ENCODE results near the gene IL11RA. TPM values are rescaled to one million over a fixed set of nuclear protein-coding genes. Genes with fewer than 3 reads are reported as not detected.
A peak's percentile ranks its signal among the peaks of the same experiment; 100 is the strongest.
"Not testable (repeated sequence)": the region's sequence is repeated elsewhere in the genome, so short reads cannot be mapped to it uniquely, and the experiment has no call there.

Gene IL11RA
- total RNA-seq, 1 experiment from 2014 or later = 0.72 TPM

DNA sequence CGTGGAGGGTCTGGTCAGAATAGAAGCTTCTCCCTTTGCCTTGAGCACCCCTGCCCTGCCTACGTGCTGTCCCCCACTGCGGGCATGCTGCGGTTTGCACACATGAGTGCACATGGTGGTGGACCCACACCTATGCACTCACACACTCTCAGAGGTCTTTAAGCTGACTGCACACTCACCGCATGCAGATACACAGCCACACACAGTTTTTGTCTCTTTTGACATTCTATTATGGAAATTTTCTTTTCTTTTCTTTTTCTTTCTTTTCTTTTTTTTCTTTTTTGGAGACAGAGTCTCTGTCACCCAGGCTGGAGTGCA lies 22.5 kb upstream of the IL11RA start:
- no peak for DNase-seq (ENCODE audit: low read depth)

DNA sequence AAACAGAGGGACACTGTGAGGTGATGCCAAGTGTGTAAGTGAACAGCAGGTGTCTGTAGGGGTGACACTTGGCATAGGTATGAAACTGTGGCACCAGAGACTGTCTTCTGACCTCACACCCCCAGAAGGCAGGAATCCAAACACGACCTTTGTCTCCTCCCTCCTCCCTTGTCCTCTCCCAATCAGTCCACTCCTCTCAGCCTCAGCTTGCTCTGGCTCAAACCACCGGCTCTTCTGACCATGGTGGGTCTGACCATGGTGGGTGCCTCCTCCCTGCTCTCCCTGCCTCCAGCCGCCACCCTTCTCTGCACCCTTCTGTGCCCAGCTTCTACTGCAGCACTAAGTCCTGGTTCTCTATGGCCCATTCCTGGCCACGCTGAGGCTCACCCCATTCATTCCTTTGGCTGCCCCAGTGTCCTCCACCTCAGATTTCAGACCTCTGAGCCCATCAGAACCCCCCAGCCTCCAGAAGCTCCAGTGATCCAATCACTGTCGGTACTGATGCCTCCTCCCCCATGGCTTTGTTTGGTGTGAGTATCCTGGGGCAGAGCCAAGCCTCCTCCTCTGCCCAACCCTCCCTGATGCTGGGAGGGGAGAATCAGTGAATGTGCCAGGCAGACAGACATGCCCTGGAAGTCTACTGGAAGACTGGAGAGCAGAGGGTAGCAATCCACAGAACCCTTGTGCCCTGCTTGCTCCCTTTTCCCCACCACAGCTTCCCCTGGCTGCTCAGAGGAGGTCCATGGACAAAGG lies 21.4 kb upstream of the IL11RA start:
- no peak for DNase-seq (ENCODE audit: low read depth)

DNA sequence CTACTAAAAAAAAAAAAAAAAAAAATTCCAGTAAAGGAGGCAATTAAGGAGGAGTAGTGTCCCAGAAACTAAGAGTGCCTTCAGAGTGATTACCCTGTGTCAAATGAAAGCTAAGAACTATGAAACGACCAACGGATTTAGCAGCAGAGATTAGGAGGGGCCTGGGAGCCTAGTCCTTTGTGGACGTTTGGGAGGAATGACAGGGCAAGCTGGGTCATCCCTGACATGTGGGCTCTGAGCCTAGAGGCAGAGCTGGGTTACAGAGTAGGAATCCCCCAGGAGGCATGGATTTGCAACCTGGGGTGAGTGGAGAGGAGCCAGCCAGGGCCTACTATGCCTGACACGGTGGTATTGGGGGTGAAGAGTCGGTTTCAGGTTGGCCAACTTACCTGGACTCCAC lies 18.8 kb upstream of the IL11RA start:
- DNase-seq (ENCODE audit: low read depth) = no peak

DNA sequence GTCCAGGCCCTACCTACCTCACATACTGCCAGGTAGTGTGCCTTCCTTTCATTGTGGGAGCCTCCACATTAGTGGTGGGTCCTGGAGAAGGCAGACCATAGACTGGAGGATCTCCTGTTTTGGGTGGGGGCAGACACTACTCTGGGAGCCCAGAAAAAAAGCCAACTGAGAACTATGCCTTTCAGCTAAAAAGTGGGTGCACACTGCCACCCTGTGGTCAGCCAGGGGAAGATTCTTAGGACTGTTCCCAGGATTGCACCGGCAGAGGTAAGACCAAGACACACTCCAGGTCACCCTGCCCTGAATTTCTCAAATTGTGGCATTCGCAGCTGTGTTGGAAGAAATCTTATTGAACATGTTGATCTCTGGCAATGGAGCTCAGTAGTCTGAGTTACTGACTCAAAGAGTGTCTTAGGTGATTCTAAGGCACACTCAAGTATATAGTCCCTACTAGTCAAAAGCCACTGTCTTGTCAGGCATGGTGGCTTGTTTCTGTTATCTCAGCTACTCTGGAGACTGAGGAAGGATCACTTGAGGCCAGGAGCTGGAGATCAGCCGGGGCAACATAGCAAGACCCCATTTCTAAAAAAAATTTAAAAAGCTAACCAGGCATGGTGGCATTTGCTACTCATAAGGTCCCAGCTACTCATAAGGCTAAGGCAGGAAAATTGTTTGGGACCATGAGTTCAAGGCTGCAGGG lies 18.0 kb upstream of the IL11RA start:
- DNase-seq (ENCODE audit: low read depth) = peak; percentile 55

DNA sequence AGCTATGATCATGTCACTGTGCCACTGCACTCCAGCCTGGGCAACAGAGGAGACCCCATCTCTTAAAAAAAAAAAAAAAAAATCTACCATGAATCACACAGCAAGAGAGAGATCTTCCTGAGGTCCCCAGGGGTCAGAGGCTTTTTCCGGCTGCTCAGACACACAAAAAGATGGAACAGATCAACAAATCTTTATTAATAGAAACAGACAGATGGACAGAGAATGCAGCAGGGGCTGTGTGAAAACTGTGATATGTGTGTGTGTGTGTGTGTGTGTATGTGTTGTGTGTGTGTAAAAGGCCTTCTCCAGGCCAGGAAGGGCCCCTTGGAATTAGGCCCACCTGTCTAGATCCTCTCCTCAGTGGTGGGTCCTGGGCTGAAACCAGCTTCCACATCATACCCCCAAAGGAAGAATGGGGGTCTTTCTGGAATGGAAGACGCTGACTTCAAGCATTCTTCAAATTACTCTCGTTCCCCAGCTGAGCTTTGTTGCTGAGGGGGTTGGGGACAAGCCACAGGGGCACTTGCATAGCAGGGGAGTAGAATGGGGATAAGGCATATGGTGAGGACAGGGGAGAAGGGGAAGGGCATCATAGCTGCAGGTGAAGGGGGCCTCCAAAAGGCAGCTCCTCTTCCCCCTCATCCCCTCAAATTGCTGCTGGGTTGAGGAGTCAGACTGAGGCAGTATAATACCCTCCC lies 17.3 kb upstream of the IL11RA start:
- DNase-seq (ENCODE audit: low read depth) = no peak

DNA sequence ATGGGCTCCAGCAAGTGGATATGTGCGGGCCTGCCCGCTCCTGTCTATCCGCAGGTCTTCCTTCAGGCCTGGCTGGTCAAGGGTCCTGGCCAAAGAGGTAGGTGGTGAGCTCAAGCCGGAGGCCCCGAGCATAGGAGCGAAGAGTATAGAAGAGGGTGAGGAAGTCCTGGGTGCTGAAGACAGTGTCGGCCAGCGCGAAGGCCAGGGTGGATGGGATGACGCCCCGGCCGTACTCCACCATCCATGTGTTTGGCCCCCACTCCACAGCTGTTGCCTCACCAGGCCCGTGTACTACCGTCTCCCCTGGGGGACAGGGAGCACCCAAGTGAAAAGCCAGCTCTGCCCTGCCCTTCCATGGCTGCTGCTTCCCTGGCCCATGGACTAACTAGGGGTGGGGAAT lies 16.4 kb upstream of the IL11RA start:
- no peak for DNase-seq (ENCODE audit: low read depth)

DNA sequence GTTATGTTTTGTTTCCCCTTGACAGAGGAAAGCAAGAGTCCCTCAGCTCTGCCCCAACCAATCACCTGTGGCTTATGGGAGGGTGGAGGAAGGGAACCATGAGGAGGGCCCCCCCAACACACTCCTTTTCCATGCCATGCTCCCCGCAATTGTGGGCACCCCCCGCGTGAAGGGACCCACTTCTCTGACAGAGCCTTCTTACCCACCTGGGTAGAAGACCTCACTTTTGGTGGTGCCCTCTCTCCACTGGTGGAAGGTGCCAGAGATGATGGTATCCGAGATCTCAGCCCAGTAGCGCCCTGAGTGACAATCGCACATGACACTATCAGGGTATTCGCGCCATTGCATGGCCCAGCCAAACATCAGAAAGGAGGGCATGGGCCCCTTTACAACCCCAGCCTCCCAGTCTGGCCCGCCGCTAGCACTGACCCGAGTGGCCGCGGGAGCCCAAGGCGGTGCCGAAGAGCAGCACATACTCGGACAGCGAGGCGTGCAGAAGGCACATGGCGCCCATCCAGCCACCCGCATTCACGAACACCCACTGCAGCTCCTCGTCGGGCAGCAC lies 15.1 kb upstream of the IL11RA start:
- no peak for DNase-seq (ENCODE audit: low read depth)

DNA sequence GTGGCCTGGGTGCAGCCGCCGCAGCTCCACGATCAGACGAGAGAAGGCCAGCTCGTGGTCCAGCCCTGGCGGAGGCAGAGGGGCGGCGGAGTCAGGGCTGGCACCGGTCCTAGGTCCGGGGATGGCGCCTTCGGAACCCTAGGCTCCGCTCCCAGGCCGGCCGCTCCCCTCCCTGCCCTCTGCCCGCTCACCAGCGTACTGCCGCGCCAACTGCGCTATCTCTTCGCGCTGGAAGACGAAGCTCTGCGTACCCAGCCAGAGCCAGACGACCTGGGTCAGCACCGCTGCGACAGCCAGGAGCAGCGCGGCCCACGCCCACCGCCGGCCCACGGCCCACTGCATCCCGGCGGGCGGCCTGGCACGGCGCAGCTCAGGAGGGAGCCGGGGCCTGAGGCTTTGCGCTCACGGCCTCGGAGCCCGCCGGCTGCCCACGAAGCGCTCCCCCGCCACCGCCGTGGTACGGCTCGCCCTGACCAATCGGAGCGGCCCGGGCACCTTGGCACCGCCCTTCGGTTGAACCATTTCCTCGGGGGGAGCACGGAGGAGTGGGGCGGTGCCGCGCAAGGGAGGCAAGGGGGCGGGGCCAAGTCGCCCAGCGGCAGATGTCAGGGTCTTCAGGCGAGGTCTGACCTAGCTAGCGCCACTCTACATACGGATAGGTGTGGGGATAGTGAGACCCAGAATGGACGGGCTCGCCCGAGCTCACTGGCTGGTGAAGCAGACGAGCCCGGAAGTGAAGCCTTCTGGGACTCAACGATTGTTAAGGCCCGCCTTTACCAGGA lies 14.4 kb upstream of the IL11RA start, which contains the start of gene SIGMAR1:
Gene SIGMAR1 (minus strand): TSS at position 432 of the 782 bp plus-strand sequence. CDS start 90 bp downstream, at position 342.
- peak; percentile 91 for DNase-seq (ENCODE audit: low read depth)

DNA sequence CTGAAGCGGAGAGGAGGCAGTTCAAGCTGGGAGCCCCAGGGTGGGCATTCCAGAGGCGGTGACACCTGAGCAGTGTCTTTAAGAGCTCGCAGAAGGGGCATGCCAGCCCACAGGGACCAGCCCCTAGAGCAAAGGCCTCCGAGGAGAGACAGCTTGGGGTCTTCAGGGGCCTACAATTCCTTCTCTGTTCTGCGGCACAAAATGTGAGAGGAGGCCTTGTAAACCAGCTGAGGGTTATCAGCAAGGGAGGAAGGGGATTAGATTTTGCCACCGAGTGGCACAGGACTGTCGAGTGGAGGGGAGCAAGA lies 13.9 kb upstream of the IL11RA start:
- DNase-seq (ENCODE audit: low read depth) = no peak

DNA sequence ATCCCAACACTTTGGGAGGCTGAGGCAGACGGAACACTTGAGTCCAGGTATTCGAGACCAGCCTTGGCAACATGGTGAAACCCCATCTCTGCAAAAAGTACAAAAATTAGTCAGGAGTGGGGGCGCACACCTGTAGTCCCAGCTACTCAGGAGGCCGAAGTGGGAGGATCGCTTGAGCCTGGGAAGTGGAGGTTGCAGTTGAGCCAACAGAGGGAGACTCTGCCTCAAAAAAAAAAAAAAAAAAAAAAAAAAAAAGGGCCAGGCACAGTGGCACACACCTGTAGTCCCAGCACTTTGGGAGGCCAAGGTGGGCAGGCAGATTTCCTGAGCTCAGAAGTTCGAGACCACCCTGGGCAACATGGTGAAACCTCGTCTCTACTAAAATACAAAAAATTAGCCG lies 12.7 kb upstream of the IL11RA start:
- DNase-seq (ENCODE audit: low read depth) = not testable (repeated sequence)

DNA sequence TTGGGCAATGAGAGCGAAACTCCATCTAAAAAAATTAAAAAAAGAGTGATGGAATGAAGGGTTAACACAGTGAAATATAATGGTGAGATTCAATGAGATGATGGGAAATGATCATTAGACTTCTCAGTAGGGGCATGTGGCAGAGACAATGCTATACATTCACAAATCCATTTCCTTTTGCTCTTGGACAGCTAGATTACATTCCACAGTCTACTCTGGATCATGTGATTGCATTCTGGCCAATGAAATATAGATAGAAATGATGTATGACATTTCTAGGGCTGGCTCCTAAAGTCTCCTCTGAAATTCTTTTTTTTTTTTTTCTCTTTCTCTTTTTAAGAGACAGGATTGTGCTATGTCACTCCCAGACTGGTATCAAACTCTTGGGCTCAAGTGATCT lies 9.3 kb upstream of the IL11RA start:
- no peak for DNase-seq (ENCODE audit: low read depth)

DNA sequence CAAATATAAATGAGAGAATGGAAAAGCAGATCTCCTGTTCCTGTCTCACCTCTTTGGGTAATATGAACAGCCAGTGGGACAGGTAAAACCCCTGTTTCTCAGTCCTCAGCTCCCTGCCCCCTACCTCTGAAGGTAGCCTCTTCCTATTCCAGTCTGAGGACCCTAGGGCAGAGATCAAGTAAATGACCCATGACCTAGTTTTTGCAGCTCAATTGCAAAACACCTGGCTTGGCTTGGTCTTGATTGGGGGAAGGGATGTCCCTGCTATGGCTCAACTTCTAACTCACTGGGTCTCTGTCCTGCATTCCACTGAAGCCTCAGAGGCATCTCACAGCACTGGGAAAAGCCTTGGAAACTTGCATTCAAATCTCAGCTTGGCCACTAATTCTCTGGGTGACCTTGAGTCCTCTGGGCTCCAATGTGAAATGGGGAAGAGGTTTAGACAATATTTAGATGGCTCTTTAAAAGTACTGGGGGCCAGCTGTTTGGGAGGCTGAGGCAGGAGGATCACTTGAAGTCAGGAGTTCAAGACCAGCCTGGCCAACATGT lies 7.1 kb upstream of the IL11RA start:
- no peak for DNase-seq (ENCODE audit: low read depth)

DNA sequence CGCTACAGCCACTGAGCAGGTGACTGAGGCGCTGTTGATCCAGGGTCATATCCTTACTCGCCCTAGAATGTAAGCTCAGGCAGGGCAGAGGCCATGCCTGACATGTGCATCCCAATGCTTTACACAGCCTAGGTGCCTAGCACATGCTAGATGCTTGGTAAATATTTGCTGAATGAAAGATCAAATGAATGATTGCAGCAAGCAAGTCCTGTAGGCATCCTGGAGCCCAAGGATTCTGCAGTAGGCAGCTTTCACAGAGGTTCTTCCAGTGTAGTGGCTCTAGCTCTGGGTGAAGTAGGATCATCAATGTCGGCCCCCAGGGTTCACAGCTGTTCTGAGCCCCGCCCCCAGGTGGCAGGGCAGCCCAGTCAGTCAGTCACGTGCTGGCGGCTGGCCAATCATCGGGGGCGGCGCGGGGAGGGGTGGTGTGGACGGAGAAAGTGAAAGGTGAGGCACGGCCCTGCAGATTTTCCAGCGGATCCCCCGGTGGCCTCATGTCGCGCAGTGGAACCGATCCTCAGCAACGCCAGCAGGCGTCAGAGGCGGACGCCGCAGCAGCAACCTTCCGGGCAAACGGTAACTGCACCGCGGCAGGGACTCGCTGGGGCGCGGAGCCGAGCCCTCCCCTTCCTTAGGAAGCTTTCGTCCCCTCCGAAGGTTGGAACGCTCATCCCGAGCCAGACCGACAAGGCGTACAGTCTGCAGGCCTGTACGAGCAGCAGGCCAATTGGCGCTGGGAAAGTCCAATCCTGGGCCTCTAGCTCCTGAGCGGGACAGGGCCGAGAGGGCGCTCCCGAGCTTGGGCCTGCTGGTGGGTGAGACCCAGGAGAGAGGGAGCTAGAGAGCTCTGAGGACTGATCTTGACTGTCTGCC lies 5.5 kb upstream of the IL11RA start, which contains the start of gene GALT:
Gene GALT (plus strand): TSS at position 465 of the 873 bp plus-strand sequence. CDS start 30 bp downstream, at position 495.
- peak; percentile 87 for DNase-seq (ENCODE audit: low read depth)

DNA sequence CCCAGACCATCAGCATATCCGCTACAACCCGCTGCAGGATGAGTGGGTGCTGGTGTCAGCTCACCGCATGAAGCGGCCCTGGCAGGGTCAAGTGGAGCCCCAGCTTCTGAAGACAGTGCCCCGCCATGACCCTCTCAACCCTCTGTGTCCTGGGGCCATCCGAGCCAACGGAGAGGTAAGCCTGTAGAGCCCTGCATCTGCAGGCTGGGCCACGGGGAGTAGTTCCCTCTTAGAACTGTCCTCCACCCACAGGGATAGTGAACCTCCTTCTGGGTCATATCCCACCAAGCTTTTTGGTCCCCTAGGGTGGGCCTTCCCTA lies 4.9 kb upstream of the IL11RA start:
- DNase-seq (ENCODE audit: low read depth) = no peak

DNA sequence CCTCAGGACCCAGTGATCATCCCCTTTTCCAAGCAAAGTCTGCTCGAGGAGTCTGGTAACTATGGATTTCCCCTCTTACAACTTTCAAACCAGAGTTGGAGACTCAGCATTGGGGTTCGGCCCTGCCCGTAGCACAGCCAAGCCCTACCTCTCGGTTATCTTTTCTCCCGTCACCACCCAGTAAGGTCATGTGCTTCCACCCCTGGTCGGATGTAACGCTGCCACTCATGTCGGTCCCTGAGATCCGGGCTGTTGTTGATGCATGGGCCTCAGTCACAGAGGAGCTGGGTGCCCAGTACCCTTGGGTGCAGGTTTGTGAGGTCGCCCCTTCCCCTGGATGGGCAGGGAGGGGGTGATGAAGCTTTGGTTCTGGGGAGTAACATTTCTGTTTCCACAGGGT lies 4.3 kb upstream of the IL11RA start:
- no peak for DNase-seq (ENCODE audit: low read depth)

DNA sequence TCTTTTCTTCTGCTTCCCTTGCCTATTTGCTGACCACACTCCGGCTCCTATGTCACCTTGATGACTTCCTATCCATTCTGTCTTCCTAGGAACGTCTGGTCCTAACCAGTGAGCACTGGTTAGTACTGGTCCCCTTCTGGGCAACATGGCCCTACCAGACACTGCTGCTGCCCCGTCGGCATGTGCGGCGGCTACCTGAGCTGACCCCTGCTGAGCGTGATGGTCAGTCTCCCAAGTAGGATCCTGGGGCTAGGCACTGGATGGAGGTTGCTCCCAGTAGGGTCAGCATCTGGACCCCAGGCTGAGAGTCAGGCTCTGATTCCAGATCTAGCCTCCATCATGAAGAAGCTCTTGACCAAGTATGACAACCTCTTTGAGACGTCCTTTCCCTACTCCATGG lies 3.3 kb upstream of the IL11RA start:
- DNase-seq (ENCODE audit: low read depth) = no peak

DNA sequence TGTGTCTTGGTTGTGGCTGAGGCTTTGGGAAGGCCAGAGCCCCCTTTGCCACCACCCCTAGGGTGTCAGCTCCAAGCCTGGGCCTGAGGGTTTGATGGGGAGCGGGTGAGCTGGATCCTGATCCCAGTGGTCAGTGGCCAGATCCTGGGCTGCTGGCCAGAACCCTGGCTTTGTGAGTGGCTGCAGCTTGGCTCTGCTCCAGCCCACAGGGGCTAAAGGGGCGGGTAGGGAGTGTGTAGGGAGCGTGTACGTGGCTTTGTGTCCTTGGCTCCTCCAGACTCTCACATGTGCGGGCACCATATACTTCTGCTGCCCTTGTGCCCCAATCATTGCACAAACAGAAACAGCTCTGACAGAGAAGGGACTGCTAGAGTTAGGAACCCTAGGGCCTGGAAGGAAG lies 1.2 kb upstream of the IL11RA start:
- DNase-seq (ENCODE audit: low read depth) = peak; percentile 48

DNA sequence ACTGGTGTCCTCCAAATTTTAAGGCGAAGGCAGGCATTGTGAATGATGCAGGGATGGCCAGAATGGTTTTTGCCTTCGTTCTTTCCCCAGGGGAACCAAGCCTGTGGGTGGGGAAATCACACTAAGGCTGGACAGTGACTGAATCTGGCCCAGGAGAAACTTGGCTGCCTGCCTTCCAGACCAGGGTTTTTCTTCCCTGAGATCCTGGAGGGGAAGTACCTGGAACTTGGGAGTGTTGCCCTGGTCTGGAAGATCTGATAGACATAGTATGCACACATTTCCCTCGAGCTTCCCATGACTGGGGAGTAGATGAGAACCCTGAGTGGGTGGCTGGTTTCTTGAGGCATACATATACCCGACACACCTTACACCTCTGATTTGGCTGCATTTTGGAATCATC lies 664 bp upstream of the IL11RA start:
- no peak for DNase-seq (ENCODE audit: low read depth)

DNA sequence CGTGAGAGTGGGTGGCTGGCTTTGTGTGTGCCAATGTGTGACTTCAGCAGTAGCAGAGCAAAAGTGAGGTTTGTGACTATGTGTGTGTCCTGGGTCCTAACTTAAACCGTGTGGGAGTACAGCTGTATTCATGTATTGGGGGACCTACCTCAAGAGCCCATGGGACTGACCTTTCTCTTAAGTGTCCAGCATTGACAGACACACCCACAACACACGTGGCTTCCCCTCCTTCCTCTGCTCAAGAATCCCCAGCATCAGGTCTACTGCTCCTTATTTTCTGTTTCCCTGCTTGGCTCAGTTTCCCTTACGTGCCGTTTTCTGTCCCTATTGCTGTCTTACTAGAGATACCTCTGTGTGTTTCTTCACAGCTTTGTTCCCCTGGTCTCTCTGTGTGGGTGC lies 616 bp downstream of the IL11RA start:
- DNase-seq (ENCODE audit: low read depth) = no peak

DNA sequence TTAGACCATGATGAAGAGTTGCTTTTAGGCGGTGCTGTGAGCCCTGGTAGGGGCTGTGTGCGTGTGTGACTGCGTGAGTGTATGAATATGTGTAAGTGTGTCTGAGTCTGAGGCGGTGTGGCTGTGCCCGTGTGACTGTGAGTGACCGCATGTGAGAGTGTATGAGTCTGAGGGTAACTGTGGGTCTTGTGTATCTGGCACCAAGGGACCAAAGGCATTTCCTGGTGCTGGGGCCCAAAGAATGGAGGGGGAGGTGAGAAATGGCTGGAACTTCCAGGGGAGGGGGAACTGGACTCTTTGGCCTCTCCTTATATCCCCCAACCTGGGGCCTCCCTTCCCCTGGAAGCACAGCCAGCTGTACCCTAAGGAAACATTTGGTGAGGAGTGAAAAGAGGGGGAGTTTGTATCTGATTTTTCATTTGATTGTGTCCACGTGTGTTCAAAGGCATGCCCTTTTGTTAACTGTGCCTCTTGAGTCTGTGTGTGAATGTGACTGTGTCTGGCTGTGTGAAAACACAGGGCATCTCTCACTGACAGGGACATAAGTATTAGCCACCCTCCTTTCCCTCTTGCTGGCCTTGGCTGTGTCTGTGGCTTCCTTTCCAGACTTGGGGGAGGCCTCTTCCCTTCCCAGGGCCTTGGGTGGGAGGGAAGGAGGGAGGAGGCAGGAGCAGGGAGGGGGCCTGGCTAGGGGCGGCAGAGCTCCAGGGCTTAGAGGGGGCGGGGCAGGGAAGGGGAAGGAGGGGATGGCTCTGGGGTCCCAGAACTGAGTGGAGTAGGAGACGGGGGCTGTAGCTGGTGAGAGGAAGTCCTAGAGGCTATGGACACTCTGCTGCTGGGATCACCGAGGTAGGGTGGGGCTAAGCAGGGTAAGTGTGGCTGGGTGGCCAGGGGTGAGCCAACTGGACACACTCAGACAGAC lies 1.4 kb downstream of the IL11RA start:
- no peak for DNase-seq (ENCODE audit: low read depth)
